Raji (cell line): ENCODE measurements around the gene ZNF724.

Experiments used
- POLR2A ChIP-seq: IDR thresholded peaks from 2 replicates; pipeline ENCODE4 v1.6.1; 2011; ENCODE audit warnings: low read depth, low read length, control low read depth; ENCODE audit not compliant: insufficient read depth

The ZNF724 gene

GRCh38 chr19:23255700-23256099, 5.5 kb upstream of the ZNF724 start:
- TF ChIP-seq POLR2A: no peak

- TF ChIP-seq POLR2A: no peak
Measured at GRCh38 chr19:23254141-23254910, 4.1 kb upstream of the ZNF724 start.

- TF ChIP-seq POLR2A: no peak
Measured at GRCh38 chr19:23241419-23241818, 8.8 kb downstream of the ZNF724 start.

- TF ChIP-seq POLR2A: no peak
Measured at GRCh38 chr19:23222998-23223652, 27.1 kb downstream of the ZNF724 start.

GRCh38 chr19:23203841-23204344, 46.3 kb downstream of the ZNF724 start:
- no peak for TF ChIP-seq POLR2A

GRCh38 chr19:23190341-23190740, 59.9 kb downstream of the ZNF724 start:
- TF ChIP-seq POLR2A: no peak

- no peak for TF ChIP-seq POLR2A
Measured at GRCh38 chr19:23183251-23183650, 66.9 kb downstream of the ZNF724 start.
